ENCODE results near the gene UNC13D.

UNC13D gene

GRCh38 chr17:75817571-75817970 is 26.6 kb downstream of the UNC13D start:
- no peak for TF ChIP-seq CTCF (IDR thresholded peaks at IDR 0.05; ENCODE audit: low read depth, low read length, missing control alignments)
- no peak for DNase-seq

GRCh38 chr17:75816693-75817092 is 27.5 kb downstream of the UNC13D start:
- H3K4me3 ChIP-seq (ENCODE audit: low read depth, low read length), result no peak overlapping the region
- in situ Hi-C loops (cut with HindIII; ENCODE audit: low pct_ligation_motif_present, low sequenced_read_pairs), result no loop called here
- H3K27me3 ChIP-seq (replicated peaks), result no peaks in the 10 kb centered on the region
- no peak for DNase-seq
- no peak for TF ChIP-seq CTCF (IDR thresholded peaks at IDR 0.05; ENCODE audit: low read depth, low read length, missing control alignments)
- H3K36me3 ChIP-seq (replicated peaks), result peaks cover 31% of the 10 kb centered on the region
- no peak overlapping the region for H3K27ac ChIP-seq

More at GRCh38 chr17:75817571-75817970, 26.6 kb downstream of the UNC13D start:
- H3K4me3 ChIP-seq (ENCODE audit: low read depth, low read length), result no peak overlapping the region
- peaks cover 33% of the 10 kb centered on the region for H3K36me3 ChIP-seq (replicated peaks)
- in situ Hi-C loops (cut with HindIII; ENCODE audit: low pct_ligation_motif_present, low sequenced_read_pairs), result no loop called here
- H3K27me3 ChIP-seq (replicated peaks), result no peaks in the 10 kb centered on the region
- H3K27ac ChIP-seq, result no peak overlapping the region

GRCh38 chr17:75815399-75815798 is 28.8 kb downstream of the UNC13D start:
- TF ChIP-seq CTCF (IDR thresholded peaks at IDR 0.05; ENCODE audit: low read depth, low read length, missing control alignments), result no peak
- Histone ChIP-seq H3K36me3 (replicated peaks) (peaks cover 23% of the 10 kb centered on the region), H3K27me3 (replicated peaks) (no peaks in the 10 kb centered on the region), H3K4me3 (ENCODE audit: low read depth, low read length) (no peak overlapping the region), H3K27ac (no peak overlapping the region)
- in situ Hi-C loops (cut with HindIII; ENCODE audit: low pct_ligation_motif_present, low sequenced_read_pairs), result no loop called here
- no peak for DNase-seq

DNA sequence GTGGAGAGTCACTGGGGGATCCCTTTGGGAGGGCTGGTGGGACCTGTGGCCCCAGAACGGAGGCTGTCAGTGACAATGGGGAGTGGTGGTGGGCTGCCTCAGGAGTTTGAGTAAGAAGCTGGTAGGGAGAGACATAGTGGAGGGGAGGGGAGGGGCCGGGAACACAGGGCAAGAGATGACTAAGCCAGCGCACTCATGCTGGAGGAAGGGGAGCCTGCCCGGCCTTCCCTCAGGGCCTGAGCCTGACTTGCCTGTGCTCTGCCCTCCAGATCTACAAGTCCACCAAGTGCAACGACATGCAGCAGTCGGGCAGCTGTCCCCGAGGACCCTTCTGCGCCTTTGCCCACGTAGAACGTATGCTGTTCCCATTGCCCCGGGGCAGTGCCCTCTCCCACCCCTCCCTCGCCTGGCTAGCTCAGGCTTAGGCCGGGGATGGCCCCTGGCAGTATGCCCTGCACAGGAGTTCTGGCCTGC is 29.3 kb downstream of the UNC13D start:
- Histone ChIP-seq H3K36me3 (replicated peaks) (peaks cover 22% of the 10 kb centered on the region), H3K4me3 (ENCODE audit: low read depth, low read length) (no peak overlapping the region), H3K27ac (no peak overlapping the region), H3K27me3 (replicated peaks) (no peaks in the 10 kb centered on the region)
- TF ChIP-seq CTCF (IDR thresholded peaks at IDR 0.05; ENCODE audit: low read depth, low read length, missing control alignments), result no peak
- in situ Hi-C loops (cut with HindIII; ENCODE audit: low pct_ligation_motif_present, low sequenced_read_pairs), result no loop called here
- peak; percentile 74 for DNase-seq

DNA sequence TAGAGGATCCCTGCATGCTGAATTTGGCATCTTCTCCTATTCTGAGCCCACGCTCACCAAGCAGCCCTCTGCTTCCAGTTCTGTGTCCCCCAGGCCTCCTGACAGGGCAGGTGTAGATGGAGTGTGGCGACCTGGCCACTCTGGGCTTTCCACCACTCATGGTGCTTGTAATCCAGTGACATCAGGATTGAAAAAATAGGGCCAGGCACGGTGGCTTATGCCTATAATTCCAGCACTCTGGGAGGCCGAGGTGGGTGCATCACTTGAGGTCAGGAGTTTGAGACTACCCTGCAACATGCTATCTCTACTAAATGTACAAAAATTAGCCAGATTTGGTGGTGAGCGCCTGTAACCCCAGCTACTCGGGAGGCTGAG is 30.2 kb downstream of the UNC13D start:
- TF ChIP-seq CTCF (IDR thresholded peaks at IDR 0.05; ENCODE audit: low read depth, low read length, missing control alignments), result no peak
- H3K4me3 ChIP-seq (ENCODE audit: low read depth, low read length), result no peak overlapping the region
- H3K27ac ChIP-seq, result no peak overlapping the region
- peaks cover 19% of the 10 kb centered on the region for H3K36me3 ChIP-seq (replicated peaks)
- in situ Hi-C loops (cut with HindIII; ENCODE audit: low pct_ligation_motif_present, low sequenced_read_pairs), result no loop called here
- DNase-seq, result no peak
- H3K27me3 ChIP-seq (replicated peaks), result no peaks in the 10 kb centered on the region

Measured in brain microvascular endothelial cell (primary cell).